T-helper 17 cell (primary cell): ENCODE results near the gene ENOX2. TPM values are rescaled to one million over a fixed set of nuclear protein-coding genes. Genes with fewer than 3 reads are reported as not detected.

Experiments
- ATAC-seq: fragments of 150-1000 bp; cut with Tn5 transposase; 2 replicates; pipeline ENCODE4 v1.10.0; 2021; ENCODE audit warnings: mild to moderate bottlenecking, moderate library complexity
- DNase-seq, 3 donors: peaks; one replicate each; pipeline versions ENCODE4 v3.0.0 to v3.0.0-alpha.2; 2020 to 2021
- H3K9me3 ChIP-seq: one replicate; pipeline ENCODE4 v1.7.0; 2013; ENCODE audit warnings: low read length, mild to moderate bottlenecking; ENCODE audit not compliant: control insufficient read depth, poor library complexity, severe bottlenecking
- H3K27ac Mint-ChIP-seq: one replicate; pipeline ENCODE4 v1.8.0; 2022; ENCODE audit warnings: mild to moderate bottlenecking, moderate library complexity, mixed read lengths
- H3K27me3 Mint-ChIP-seq: one replicate; pipeline ENCODE4 v1.8.0; 2022; ENCODE audit warnings: mixed read lengths
- H3K36me3 Mint-ChIP-seq: one replicate; pipeline ENCODE4 v1.8.0; 2022; ENCODE audit warnings: low read depth, mixed read lengths
- H3K4me1 Mint-ChIP-seq: one replicate; pipeline ENCODE4 v1.8.0; 2022; ENCODE audit warnings: mild to moderate bottlenecking, mixed read lengths
- H3K4me3 Mint-ChIP-seq: one replicate; pipeline ENCODE4 v1.8.0; 2022; ENCODE audit warnings: mild to moderate bottlenecking, moderate library complexity, mixed read lengths
- total RNA-seq, 4 donors: library from RNA in 2 of 4; stranded (reverse) in 2 of 4; gene quantifications; one replicate each; pipeline ENCODE4 v1.2.3 and lab custom pipeline; 2022 to 2026

ENOX2 gene
- total RNA-seq, 2 donors from 2014 or later: 7.3 to 9.8 TPM

- Mint-ChIP-seq H3K36me3 (peaks cover 2% of the 10 kb centered on the region), H3K4me3 (no peak overlapping the region), H3K4me1 (peaks cover 5% of the 10 kb centered on the region)
These were observed 266.7 kb downstream of the ENOX2 start for GRCh38 chrX:130636277-130636676.

GRCh38 chrX:130631011-130631410 is 272.0 kb downstream of the ENOX2 start:
- H3K4me1 Mint-ChIP-seq: no peaks in the 10 kb centered on the region
- ATAC-seq: no peak
- H3K27ac Mint-ChIP-seq: no peak overlapping the region

More at GRCh38 chrX:130636277-130636676, 266.7 kb downstream of the ENOX2 start:
- H3K9me3 ChIP-seq: no peaks in the 10 kb centered on the region
- Mint-ChIP-seq H3K27me3 (no peaks in the 10 kb centered on the region), H3K27ac (no peak overlapping the region)
- ATAC-seq: no peak
- DNase-seq: no peak

GRCh38 chrX:130628516-130628915 is 274.5 kb downstream of the ENOX2 start:
- no peaks in the 10 kb centered on the region for H3K9me3 ChIP-seq
- H3K27ac Mint-ChIP-seq: no peak overlapping the region
- H3K4me3 Mint-ChIP-seq: no peak overlapping the region
- DNase-seq (no peak), ATAC-seq (no peak)
- H3K4me1 Mint-ChIP-seq: no peaks in the 10 kb centered on the region
- H3K36me3 Mint-ChIP-seq: no peaks in the 10 kb centered on the region
- no peaks in the 10 kb centered on the region for H3K27me3 Mint-ChIP-seq

More at GRCh38 chrX:130631011-130631410, 272.0 kb downstream of the ENOX2 start:
- H3K4me3 Mint-ChIP-seq: no peak overlapping the region
- no peaks in the 10 kb centered on the region for H3K36me3 Mint-ChIP-seq
- no peaks in the 10 kb centered on the region for H3K9me3 ChIP-seq
- DNase-seq: no peak
- no peaks in the 10 kb centered on the region for H3K27me3 Mint-ChIP-seq

GRCh38 chrX:130626521-130626920 is 276.5 kb downstream of the ENOX2 start:
- Mint-ChIP-seq H3K27me3 (no peaks in the 10 kb centered on the region), H3K36me3 (no peaks in the 10 kb centered on the region), H3K4me1 (no peaks in the 10 kb centered on the region), H3K27ac (no peak overlapping the region), H3K4me3 (no peak overlapping the region)
- ATAC-seq (no peak), DNase-seq (no peak)
- no peaks in the 10 kb centered on the region for H3K9me3 ChIP-seq

- no peaks in the 10 kb centered on the region for H3K4me1 Mint-ChIP-seq
- DNase-seq (no peak), ATAC-seq (no peak)
- no peaks in the 10 kb centered on the region for H3K9me3 ChIP-seq
- no peaks in the 10 kb centered on the region for H3K36me3 Mint-ChIP-seq
- H3K27me3 Mint-ChIP-seq: no peaks in the 10 kb centered on the region
- H3K4me3 Mint-ChIP-seq: no peak overlapping the region
- no peak overlapping the region for H3K27ac Mint-ChIP-seq
These were observed 277.6 kb downstream of the ENOX2 start for GRCh38 chrX:130625386-130625785.

GRCh38 chrX:130623518-130623917 is 279.5 kb downstream of the ENOX2 start:
- DNase-seq (no peak), ATAC-seq (no peak)
- Mint-ChIP-seq H3K27me3 (no peaks in the 10 kb centered on the region), H3K27ac (no peak overlapping the region), H3K4me3 (no peak overlapping the region), H3K4me1 (no peaks in the 10 kb centered on the region), H3K36me3 (no peaks in the 10 kb centered on the region)
- H3K9me3 ChIP-seq: no peaks in the 10 kb centered on the region

GRCh38 chrX:130615941-130616340 is 287.1 kb downstream of the ENOX2 start:
- no peak overlapping the region for H3K4me3 Mint-ChIP-seq
- no peak for ATAC-seq
- no peaks in the 10 kb centered on the region for H3K27me3 Mint-ChIP-seq
- H3K36me3 Mint-ChIP-seq: no peaks in the 10 kb centered on the region
- DNase-seq: no peak
- H3K9me3 ChIP-seq: no peaks in the 10 kb centered on the region
- H3K4me1 Mint-ChIP-seq: no peaks in the 10 kb centered on the region
- no peak overlapping the region for H3K27ac Mint-ChIP-seq

GRCh38 chrX:130607431-130607830 is 295.6 kb downstream of the ENOX2 start:
- ATAC-seq: no peak
- no peaks in the 10 kb centered on the region for H3K9me3 ChIP-seq
- no peaks in the 10 kb centered on the region for H3K36me3 Mint-ChIP-seq
- H3K27ac Mint-ChIP-seq: no peak overlapping the region
- peaks cover 2% of the 10 kb centered on the region for H3K4me1 Mint-ChIP-seq
- DNase-seq: no peak
- no peak overlapping the region for H3K4me3 Mint-ChIP-seq
- H3K27me3 Mint-ChIP-seq: peaks cover 10% of the 10 kb centered on the region

GRCh38 chrX:130606425-130606824 is 296.6 kb downstream of the ENOX2 start:
- ATAC-seq (no peak), DNase-seq (no peak)
- Mint-ChIP-seq H3K27ac (no peak overlapping the region), H3K4me3 (no peak overlapping the region), H3K27me3 (peaks cover 10% of the 10 kb centered on the region), H3K36me3 (no peaks in the 10 kb centered on the region), H3K4me1 (peaks cover 2% of the 10 kb centered on the region)
- no peaks in the 10 kb centered on the region for H3K9me3 ChIP-seq

- Mint-ChIP-seq H3K4me3 (no peak overlapping the region), H3K27me3 (peaks cover 10% of the 10 kb centered on the region), H3K4me1 (peaks cover 2% of the 10 kb centered on the region), H3K27ac (no peak overlapping the region), H3K36me3 (no peaks in the 10 kb centered on the region)
- H3K9me3 ChIP-seq: no peaks in the 10 kb centered on the region
- no peak for ATAC-seq
- DNase-seq: no peak
These were observed 298.1 kb downstream of the ENOX2 start for GRCh38 chrX:130604882-130605281.

- H3K27me3 Mint-ChIP-seq: peaks cover 20% of the 10 kb centered on the region
- H3K9me3 ChIP-seq: no peaks in the 10 kb centered on the region
- DNase-seq: no peak
- H3K36me3 Mint-ChIP-seq: no peaks in the 10 kb centered on the region
- H3K4me3 Mint-ChIP-seq: no peak overlapping the region
- no peak overlapping the region for H3K27ac Mint-ChIP-seq
- no peak for ATAC-seq
- H3K4me1 Mint-ChIP-seq: no peaks in the 10 kb centered on the region
These were observed 308.5 kb downstream of the ENOX2 start for GRCh38 chrX:130594453-130594916.

- no peaks in the 10 kb centered on the region for H3K9me3 ChIP-seq
- no peak for DNase-seq
- no peak overlapping the region for H3K4me3 Mint-ChIP-seq
- peaks cover 20% of the 10 kb centered on the region for H3K27me3 Mint-ChIP-seq
- no peaks in the 10 kb centered on the region for H3K36me3 Mint-ChIP-seq
- no peak for ATAC-seq
- H3K4me1 Mint-ChIP-seq: no peaks in the 10 kb centered on the region
- no peak overlapping the region for H3K27ac Mint-ChIP-seq
These were observed 309.1 kb downstream of the ENOX2 start for GRCh38 chrX:130593911-130594310.

- ATAC-seq (no peak), DNase-seq (no peak)
- H3K27me3 Mint-ChIP-seq: peaks cover 17% of the 10 kb centered on the region
- no peak overlapping the region for H3K4me3 Mint-ChIP-seq
- no peaks in the 10 kb centered on the region for H3K9me3 ChIP-seq
- no peaks in the 10 kb centered on the region for H3K4me1 Mint-ChIP-seq
- no peaks in the 10 kb centered on the region for H3K36me3 Mint-ChIP-seq
- no peak overlapping the region for H3K27ac Mint-ChIP-seq
These were observed 310.8 kb downstream of the ENOX2 start for GRCh38 chrX:130592204-130592603.

- no peak overlapping the region for H3K4me3 Mint-ChIP-seq
- no peaks in the 10 kb centered on the region for H3K9me3 ChIP-seq
- ATAC-seq (no peak), DNase-seq (no peak)
- peaks cover 21% of the 10 kb centered on the region for H3K27me3 Mint-ChIP-seq
- H3K36me3 Mint-ChIP-seq: no peaks in the 10 kb centered on the region
- peaks cover 2% of the 10 kb centered on the region for H3K4me1 Mint-ChIP-seq
- no peak overlapping the region for H3K27ac Mint-ChIP-seq
These were observed 324.1 kb downstream of the ENOX2 start for GRCh38 chrX:130578906-130579305.
